Measurements from ENCODE around the gene CPNE8.

- TF ChIP-seq POLR2A (IDR thresholded peaks at IDR 0.05) (no peak), EP300 (IDR thresholded peaks at IDR 0.05) (no peak)
Observed at GRCh38 chr12:38629064-38629463, 276.3 kb downstream of the CPNE8 start.
